Femur (tissue), 1 donor: ENCODE data around the gene NUBP2.

Experiments used
- DNase-seq: peaks from one replicate; pipeline ENCODE4 v3.0.0-alpha.2; 2017

Gene NUBP2

GRCh38 chr16:1782408-1783264 lies at the start of gene NUBP2, which contains the start of gene SPSB3:
Gene NUBP2, plus strand, starts transcription at chr16:1782960. Its CDS starts 61 bp downstream, at chr16:1783021.
Gene SPSB3, minus strand, starts transcription at chr16:1782571. Its CDS starts 1,088 bp downstream, at chr16:1781483.
- peak; percentile 100 for DNase-seq

DNA sequence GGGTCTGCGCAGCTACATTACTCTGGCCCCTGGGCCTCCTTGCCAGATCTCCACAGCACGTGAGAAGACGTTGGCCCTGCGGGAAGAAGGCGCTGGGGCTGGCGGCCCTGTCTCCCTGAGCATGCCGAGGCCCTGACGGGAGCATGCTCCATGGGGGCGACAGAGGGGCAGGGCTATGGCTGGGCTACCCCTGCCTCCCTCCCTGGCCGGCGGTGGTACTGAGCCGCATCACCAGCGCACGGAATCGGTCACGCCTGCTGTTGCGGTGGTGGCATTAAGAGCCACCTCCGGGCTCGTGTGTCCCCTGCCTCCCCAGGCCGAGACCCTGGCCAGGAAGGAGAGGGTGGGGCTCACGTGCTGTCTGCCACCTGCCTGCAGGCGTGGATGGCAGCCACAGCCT lies 48.6 kb upstream of the NUBP2 start:
- no peak for DNase-seq

GRCh38 chr16:1734816-1735215 lies 47.9 kb upstream of the NUBP2 start:
- DNase-seq = no peak

DNA sequence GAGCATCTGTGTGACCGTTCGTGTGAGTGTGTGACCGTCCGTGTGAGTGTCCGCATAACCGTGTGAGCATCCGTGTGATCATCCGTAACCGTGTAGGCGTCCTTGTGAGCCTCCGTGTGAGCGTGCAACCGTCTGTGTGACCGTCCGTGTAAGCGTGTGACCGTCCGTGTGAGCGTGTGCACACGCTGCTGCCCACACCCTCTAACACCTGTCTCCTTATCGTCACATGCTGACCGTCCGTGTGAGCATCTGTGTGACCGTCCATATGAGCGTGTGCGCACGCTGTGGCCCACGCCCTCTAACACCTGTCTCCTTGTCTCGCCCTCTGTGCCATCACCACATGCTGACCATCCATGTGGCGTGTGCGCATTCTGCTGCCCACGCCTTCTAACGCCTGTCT lies 42.5 kb upstream of the NUBP2 start:
- DNase-seq = no peak

DNA sequence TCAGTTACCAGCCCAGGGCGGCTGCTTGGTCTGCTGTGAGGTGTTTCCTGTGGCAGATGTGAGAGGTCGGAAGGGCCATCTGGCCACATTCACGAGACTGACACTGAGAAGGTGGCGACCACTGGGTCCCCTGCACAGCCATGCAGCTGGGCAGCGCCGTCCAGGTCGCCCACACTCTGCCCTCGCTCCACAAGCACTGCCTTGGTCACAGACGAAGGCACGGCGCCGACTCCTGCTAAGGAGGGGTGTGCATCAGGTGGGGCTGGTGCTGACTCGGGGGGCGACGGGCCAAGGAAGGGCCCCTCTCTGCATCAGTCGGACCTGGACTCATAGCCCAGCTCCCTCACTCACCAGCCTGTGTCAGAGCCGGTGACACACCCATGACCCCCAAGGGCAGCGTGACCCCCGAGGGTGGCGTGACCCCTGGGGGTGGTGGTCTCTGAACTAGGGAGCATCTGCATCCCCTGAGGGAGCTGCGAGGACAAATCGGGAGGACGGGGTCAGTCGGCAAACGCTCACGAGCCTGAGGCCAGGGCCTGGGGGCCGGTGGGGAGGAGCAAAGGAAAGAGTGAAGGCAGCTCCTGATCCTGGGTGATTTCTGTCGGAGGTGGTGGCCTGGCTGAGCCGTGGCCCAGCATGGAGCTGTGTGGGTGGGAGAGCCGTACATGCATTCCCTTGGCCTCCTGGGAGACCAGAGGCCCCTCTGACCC lies 41.8 kb upstream of the NUBP2 start:
- no peak for DNase-seq

DNA sequence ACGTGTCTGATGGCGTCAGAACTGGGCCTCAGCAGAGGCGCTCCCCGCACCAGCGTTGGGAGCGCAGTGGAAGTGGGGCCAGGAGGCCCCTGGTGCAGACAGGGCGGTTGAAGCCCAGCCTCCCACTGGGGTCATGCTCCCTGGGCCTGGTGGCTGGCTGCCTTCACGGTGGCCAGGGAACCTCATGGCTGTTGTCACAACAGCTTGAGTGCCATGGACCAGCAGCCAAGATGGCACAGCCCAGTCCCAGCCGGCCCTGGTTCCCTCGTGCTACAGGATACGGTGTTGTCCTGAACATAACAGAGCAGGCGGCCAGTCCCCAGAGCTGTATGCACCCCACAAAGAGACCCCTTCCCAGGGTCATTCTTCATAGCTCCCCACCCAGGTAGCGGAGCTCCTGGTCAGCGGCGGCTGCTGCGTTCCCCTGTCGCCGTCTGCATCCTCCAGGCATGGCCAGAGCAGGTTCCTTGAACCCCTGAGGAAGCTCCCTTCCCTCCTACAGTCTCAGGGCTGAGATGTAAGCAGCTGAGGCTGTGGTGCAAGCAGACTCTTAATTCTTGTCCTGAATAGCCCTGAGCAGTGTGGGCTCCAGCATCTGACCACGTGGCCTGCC lies 41.1 kb upstream of the NUBP2 start:
- DNase-seq = no peak

DNA sequence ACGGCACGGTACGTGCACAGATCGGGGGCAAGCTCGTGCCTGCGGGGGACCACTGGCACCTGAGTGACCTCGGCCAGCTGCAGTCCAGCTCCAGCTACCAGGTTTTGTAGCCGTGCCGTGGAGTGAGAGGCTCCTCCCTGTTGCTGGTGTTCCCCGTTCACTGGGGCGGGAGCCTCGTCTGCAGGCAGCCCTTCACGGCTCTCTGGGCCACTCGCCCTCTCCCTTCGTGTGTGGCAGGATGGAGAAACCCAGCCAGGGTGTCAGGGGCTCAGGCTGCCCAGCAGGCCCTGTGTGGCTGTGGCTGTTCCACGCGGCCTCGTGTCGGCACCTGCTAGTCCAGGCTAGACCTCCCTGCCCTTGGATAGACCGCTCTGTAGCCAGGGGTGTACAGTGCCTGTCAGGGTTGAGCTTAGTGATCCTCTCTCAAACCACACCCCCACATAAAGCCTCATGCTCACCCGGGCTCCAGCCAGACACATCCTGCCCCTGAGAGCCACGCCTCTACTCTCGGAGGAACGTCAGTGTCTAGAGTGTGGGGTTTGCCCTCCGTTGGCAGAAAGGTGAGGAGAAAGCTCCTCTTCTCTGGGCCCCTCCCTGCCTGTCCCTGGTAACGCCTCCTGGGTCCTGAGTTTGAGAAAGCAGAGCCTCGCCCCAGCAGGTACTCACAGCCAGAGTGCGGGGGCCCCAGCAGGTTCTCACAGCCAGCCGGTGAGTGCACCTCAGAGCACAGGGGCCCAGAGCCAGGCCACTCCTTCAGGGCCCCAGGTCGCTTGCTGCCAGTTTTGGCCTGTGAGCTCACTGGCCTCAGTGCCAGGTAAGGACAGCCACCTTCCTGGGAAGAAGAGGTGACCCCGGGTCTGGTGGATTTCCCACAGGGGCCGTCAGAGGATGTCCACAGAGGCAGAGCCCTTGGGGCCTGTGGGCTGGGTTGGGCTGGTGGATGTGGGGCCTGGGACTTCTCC lies 39.1 kb upstream of the NUBP2 start:
- no peak for DNase-seq

- DNase-seq = no peak
Observed at GRCh38 chr16:1744338-1744840, 38.4 kb upstream of the NUBP2 start.

DNA sequence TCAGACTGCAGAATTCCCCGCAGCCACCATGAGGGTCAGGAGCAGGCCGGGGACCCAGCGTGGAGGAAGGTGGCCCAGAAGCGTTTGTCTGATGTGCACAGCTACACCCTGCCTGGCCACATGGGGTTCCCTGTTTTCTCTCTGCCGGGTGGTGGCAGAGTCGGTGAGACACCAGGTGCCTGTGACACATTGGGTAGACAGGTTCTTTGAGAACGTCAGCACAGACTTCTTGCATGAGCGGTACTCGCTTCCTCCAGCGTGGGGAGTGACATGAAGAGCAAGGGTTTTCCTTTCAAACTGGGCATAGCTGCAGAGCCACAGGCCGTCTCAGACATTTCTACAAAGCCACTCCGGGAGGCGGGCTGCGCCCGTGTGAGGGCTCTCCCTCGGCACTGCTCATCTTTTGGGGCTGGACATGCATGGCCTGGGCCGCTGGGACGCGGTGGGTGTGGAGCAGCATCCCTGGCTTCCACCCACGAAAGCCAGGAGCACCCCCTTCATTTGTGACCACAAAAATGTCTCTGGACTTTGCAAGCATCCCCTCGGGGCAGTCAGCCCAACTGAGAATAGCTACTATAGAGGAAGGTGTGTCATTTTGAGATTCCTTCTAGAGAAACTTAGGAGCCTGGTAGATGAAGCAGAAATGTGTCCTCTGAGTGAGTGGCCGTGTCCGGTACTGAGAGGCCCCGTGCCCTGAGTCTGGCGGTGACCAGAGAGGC lies 37.4 kb upstream of the NUBP2 start:
- peak; percentile 49 for DNase-seq

DNA sequence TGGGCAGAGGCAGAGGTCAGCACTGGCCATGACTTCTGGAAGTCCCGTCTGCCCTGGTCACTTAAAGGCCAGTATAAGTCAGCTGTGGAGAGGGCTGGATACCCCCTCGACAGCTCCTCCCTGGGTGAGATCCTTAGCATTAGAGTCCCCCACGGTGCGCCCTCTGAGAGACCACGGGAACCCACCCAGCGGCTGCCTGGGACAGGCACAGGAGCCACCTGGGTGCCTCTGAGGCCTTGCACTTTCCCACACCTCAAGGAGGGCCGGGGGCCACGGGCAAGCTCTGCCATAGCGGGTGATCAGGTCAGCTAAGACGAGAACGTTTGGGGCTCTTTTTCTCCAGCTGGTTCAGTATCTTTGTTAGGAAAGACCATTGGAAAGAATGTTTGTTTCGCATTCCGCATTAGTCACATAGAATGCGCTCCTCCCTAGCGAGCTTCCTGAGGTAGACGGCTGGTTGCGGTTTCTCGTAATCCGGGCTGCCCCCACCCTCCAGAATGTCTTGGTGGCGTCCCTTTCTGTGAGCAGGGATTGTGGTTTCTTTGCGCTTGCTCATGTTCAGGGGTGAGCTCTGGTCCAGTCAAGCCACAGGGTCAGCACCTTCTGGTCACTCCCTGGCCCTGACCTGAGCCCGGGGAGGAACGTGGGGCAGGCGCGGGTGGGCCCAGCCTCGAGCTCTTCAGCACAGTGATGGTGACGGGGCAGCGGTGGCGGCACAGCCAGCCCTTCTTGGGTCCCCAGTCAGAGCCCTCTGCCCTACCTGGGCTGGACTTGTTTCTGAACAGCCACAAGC lies 36.7 kb upstream of the NUBP2 start:
- peak; percentile 25 for DNase-seq

GRCh38 chr16:1746693-1747195 lies 36.0 kb upstream of the NUBP2 start:
- DNase-seq = no peak

DNA sequence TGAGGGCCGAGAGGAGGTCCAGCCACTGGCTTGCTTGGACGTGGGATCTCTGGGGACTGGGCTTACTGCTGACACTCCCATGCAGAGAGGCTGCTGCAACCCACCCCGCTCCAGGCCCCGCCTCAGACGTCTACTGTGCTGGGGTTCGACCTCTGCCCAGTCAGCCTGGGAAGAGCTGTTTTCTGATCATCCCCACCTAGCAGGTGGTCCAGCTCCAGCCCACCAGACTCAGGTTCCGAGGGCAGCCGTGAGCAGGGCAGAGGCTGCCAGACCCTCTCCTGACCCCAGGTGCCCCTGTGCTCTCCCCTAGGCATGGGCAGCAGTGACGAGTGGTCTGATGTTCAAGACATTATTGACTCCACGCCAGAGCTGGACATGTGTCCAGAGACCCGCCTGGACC lies 34.8 kb upstream of the NUBP2 start:
- no peak for DNase-seq

DNA sequence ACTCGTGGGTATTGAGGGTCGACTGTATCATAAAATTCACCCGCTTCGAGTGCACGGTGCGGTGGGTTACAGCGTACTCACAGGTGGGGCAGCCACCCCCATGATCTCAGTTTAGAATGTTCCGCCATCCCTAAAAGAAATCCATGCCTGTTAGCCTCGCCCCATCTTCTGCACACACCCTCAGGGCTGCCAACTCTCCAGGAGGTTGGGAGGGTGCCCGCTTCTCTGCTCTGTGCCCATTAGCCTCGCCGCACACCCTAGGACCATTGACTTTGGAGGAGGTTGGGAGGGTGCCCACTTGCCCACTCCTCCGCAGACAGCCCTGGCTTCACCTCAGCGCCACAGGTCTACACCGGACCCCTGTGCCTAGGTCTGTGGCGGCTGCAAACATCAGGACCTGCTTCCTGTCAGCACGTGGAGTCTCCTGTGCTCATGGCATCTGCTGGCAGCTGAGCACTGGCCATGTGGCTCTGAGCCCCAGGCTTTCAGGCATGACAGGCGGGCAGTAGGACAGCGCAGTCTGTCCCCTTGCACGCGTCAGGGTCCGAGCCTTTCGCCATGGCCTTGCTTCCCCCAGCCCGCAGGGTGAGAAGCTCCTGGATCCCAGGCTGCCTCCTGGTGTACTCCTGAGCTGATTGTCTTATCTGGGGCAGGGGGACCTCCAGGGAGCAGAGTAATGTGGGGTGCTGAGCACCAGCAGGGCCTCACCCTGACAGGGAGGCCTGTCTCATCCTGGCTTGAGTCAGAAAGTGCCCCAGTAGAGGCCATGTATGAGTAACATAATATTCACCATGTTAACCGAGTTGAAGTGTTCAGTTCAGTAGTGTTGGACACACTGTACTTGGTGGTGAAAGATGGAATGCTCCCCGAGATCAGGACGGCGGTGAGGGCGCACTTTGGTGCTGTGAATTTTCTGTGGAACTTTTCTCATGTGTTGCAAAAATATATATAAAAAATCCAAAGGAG lies 33.3 kb upstream of the NUBP2 start:
- DNase-seq = no peak

GRCh38 chr16:1751946-1752345 lies 30.8 kb upstream of the NUBP2 start:
- no peak for DNase-seq

GRCh38 chr16:1752853-1753252 lies 29.9 kb upstream of the NUBP2 start:
- no peak for DNase-seq

GRCh38 chr16:1754204-1754603 lies 28.6 kb upstream of the NUBP2 start:
- DNase-seq = no peak

GRCh38 chr16:1757714-1758461 lies 24.9 kb upstream of the NUBP2 start:
- DNase-seq = no peak

GRCh38 chr16:1758923-1759322 lies 23.8 kb upstream of the NUBP2 start:
- no peak for DNase-seq

- DNase-seq = no peak
Observed at GRCh38 chr16:1759511-1759910, 23.2 kb upstream of the NUBP2 start.
